Suprapubic skin (tissue), 4 donors: ENCODE data around the gene LMX1B. TPM values are rescaled to one million over a fixed set of nuclear protein-coding genes. Genes with fewer than 3 reads are reported as not detected.

ENCODE experiments used
- DNase-seq, 2 donors: peaks; one replicate each; pipeline ENCODE4 v3.0.0-alpha.2; 2019; ENCODE audit warnings: low spot score in 2 of 2
- H3K27ac ChIP-seq: fragments of 200-600 bp; sonication (generic); one replicate; pipeline ENCODE4 v1.5.1; 2019
- H3K27me3 ChIP-seq: fragments of 200-600 bp; sonication (generic); one replicate; pipeline ENCODE4 v1.5.1; 2019
- H3K36me3 ChIP-seq: fragments of 200-600 bp; sonication (generic); one replicate; pipeline ENCODE4 v1.5.1; 2019
- H3K4me1 ChIP-seq: fragments of 200-600 bp; sonication (generic); one replicate; pipeline ENCODE4 v1.5.1; 2019
- H3K4me3 ChIP-seq: fragments of 200-600 bp; sonication (generic); one replicate; pipeline ENCODE4 v1.5.1; 2019; ENCODE audit warnings: mild to moderate bottlenecking
- H3K9me3 ChIP-seq: fragments of 200-600 bp; sonication (generic); one replicate; pipeline ENCODE4 v1.5.1; 2019
- EP300 ChIP-seq: sonication (generic); formaldehyde crosslinking; IDR thresholded peaks from one replicate; pipeline ENCODE4 v1.6.1; 2017; ENCODE audit warnings: antibody characterized with exemption
- POLR2A ChIP-seq, 2 donors: fragments of 450-650 bp; IDR thresholded peaks; one replicate each; pipeline ENCODE4 v1.6.1; 2017; ENCODE audit warnings: antibody characterized with exemption in 2 of 2, mild to moderate bottlenecking in 2 of 2, moderate library complexity in 2 of 2
- POLR2AphosphoS5 ChIP-seq, 3 donors: sonication (generic); formaldehyde crosslinking; IDR thresholded peaks; one replicate each; pipeline ENCODE4 v1.6.1; 2017; ENCODE audit warnings: antibody characterized with exemption in 3 of 3
- WGBS: methylation state at CpG from one replicate; pipeline ENCODE4 v1.1.5; 2018; 5-methylcytosine and 5-hydroxymethylcytosine counted together
- total RNA-seq, 4 donors: library from RNA; depleted of rRNA; stranded (reverse); fragments of >200 nt; gene quantifications; one replicate each; pipeline ENCODE4 v1.1.0, GENCODE V29; 2016
- TF ChIP-seq, protein P1 (sequence below), 2 donors: fragments of 200-600 bp in 1 of 2; fragments of 450-650 bp in 1 of 2; sonication (generic) in 1 of 2; IDR thresholded peaks; one replicate each; pipeline ENCODE4 v1.5.1; 2016 to 2019; ENCODE audit warnings: antibody characterized with exemption in 2 of 2, mild to moderate bottlenecking in 1 of 2, moderate library complexity in 1 of 2

The LMX1B gene
- total RNA-seq, 4 donors from 2014 or later: 2.4 to 7.8 (median 5.7) TPM

GRCh38 chr9:126635661-126636439 lies 22.1 kb downstream of the LMX1B start:
- no peak overlapping the region for H3K4me3 ChIP-seq
- no peak for DNase-seq
- TF ChIP-seq, protein P1, sequence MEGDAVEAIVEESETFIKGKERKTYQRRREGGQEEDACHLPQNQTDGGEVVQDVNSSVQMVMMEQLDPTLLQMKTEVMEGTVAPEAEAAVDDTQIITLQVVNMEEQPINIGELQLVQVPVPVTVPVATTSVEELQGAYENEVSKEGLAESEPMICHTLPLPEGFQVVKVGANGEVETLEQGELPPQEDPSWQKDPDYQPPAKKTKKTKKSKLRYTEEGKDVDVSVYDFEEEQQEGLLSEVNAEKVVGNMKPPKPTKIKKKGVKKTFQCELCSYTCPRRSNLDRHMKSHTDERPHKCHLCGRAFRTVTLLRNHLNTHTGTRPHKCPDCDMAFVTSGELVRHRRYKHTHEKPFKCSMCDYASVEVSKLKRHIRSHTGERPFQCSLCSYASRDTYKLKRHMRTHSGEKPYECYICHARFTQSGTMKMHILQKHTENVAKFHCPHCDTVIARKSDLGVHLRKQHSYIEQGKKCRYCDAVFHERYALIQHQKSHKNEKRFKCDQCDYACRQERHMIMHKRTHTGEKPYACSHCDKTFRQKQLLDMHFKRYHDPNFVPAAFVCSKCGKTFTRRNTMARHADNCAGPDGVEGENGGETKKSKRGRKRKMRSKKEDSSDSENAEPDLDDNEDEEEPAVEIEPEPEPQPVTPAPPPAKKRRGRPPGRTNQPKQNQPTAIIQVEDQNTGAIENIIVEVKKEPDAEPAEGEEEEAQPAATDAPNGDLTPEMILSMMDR (IDR thresholded peaks at IDR 0.05): no peak
- TF ChIP-seq POLR2A (IDR thresholded peaks at IDR 0.05): no peak
- no peak for TF ChIP-seq EP300
- TF ChIP-seq POLR2AphosphoS5 (IDR thresholded peaks at IDR 0.05): no peak
- no peaks in the 10 kb centered on the region for H3K9me3 ChIP-seq
- no peaks in the 10 kb centered on the region for H3K36me3 ChIP-seq
- 52% methylated on average over 2 of the region's 3 CpGs for WGBS
- peaks cover 17% of the 10 kb centered on the region for H3K4me1 ChIP-seq
- H3K27me3 ChIP-seq: peaks cover 84% of the 10 kb centered on the region
- H3K27ac ChIP-seq: no peak overlapping the region

GRCh38 chr9:126636983-126637798 lies 23.5 kb downstream of the LMX1B start:
- Histone ChIP-seq H3K36me3 (no peaks in the 10 kb centered on the region), H3K4me3 (no peak overlapping the region), H3K27me3 (peaks cover 86% of the 10 kb centered on the region), H3K9me3 (no peaks in the 10 kb centered on the region), H3K4me1 (peaks cover 17% of the 10 kb centered on the region), H3K27ac (no peak overlapping the region)
- WGBS: 43% methylated on average over 6 of the region's 17 CpGs
- no peak for DNase-seq
- TF ChIP-seq POLR2A (IDR thresholded peaks at IDR 0.05) (no peak), EP300 (no peak), POLR2AphosphoS5 (IDR thresholded peaks at IDR 0.05) (no peak)
- TF ChIP-seq, protein P1 (IDR thresholded peaks at IDR 0.05): no peak

DNA sequence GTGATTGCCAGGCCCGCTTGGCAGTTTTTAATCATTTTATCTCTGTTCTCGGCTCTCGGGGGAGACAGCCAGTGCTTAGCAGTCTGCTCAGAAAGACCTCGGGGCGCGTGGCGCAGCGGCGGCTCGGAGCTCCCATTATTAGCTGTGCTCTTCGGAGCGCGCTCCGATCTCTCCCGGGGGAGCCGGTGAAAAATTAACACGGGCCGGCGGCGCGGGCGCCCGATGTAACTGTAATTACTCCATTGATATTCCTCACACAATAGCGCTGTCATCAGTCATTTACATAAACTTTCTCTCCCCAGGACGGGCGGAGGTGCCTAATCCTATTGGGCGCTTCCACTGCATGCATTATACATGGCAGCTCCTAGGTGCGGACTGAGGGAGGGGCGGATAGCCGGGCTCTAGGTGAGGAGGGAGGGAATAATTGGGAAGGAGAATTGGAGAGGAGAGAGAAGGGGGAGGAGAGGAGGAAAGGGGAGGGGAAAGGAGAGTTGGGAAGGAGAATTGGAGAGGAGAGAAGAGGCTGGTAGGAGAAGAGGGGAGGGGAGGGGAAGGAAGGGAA lies 24.9 kb downstream of the LMX1B start:
- no peak overlapping the region for H3K27ac ChIP-seq
- no peaks in the 10 kb centered on the region for H3K9me3 ChIP-seq
- TF ChIP-seq EP300 (no peak), POLR2AphosphoS5 (IDR thresholded peaks at IDR 0.05) (no peak), POLR2A (IDR thresholded peaks at IDR 0.05) (no peak)
- TF ChIP-seq, protein P1 (IDR thresholded peaks at IDR 0.05): no peak
- H3K27me3 ChIP-seq: peaks cover 87% of the 10 kb centered on the region
- peak overlapping the region; percentile 12 for H3K4me3 ChIP-seq
- DNase-seq: no peak
- 2% methylated on average over 27 of the region's 30 CpGs for WGBS
- peaks cover 17% of the 10 kb centered on the region for H3K4me1 ChIP-seq
- H3K36me3 ChIP-seq: no peaks in the 10 kb centered on the region

GRCh38 chr9:126639318-126640000 lies 25.7 kb downstream of the LMX1B start:
- 83% methylated on average over 8 of the region's 12 CpGs for WGBS
- no peaks in the 10 kb centered on the region for H3K36me3 ChIP-seq
- TF ChIP-seq POLR2AphosphoS5 (IDR thresholded peaks at IDR 0.05) (no peak), POLR2A (IDR thresholded peaks at IDR 0.05) (no peak), EP300 (no peak)
- TF ChIP-seq, protein P1 (IDR thresholded peaks at IDR 0.05): no peak
- DNase-seq: no peak
- peaks cover 17% of the 10 kb centered on the region for H3K4me1 ChIP-seq
- H3K9me3 ChIP-seq: no peaks in the 10 kb centered on the region
- peaks cover 87% of the 10 kb centered on the region for H3K27me3 ChIP-seq
- H3K4me3 ChIP-seq: no peak overlapping the region
- H3K27ac ChIP-seq: no peak overlapping the region
